HG03108 (cell line): ENCODE measurements around the gene DSG2.
A peak's percentile ranks its signal among the peaks of the same experiment; 100 is the strongest.
"Not testable (repeated sequence)": the region's sequence is repeated elsewhere in the genome, so short reads cannot be mapped to it uniquely, and the experiment has no call there.

Experiments used
- ATAC-seq: cut with Tn5 transposase; IDR thresholded peaks from one replicate; pipeline ENCODE4 v1.9.1; 2021; ENCODE audit warnings: moderate library complexity; ENCODE audit not compliant: unreplicated experiment

DSG2 gene

GRCh38 chr18:31498574-31499524 is 872 bp downstream of the DSG2 start:
- no peak for ATAC-seq

GRCh38 chr18:31500051-31500688 is 2.2 kb downstream of the DSG2 start:
- peak; percentile 81 for ATAC-seq

- no peak for ATAC-seq
These were observed 5.0 kb downstream of the DSG2 start for GRCh38 chr18:31503011-31503410.

GRCh38 chr18:31504455-31505147 is 6.6 kb downstream of the DSG2 start:
- no peak for ATAC-seq

GRCh38 chr18:31505156-31505555 is 7.2 kb downstream of the DSG2 start:
- ATAC-seq: no peak

GRCh38 chr18:31506024-31506742 is 8.2 kb downstream of the DSG2 start:
- ATAC-seq: no peak

GRCh38 chr18:31507124-31507523 is 9.1 kb downstream of the DSG2 start:
- not testable (repeated sequence) for ATAC-seq

- ATAC-seq: no peak
These were observed 10.8 kb downstream of the DSG2 start for GRCh38 chr18:31508781-31509180.

GRCh38 chr18:31509571-31509970 is 11.6 kb downstream of the DSG2 start:
- ATAC-seq: no peak

- no peak for ATAC-seq
These were observed 12.3 kb downstream of the DSG2 start for GRCh38 chr18:31510319-31510718.

GRCh38 chr18:31511098-31511497 is 13.1 kb downstream of the DSG2 start:
- no peak for ATAC-seq

- no peak for ATAC-seq
These were observed 14.3 kb downstream of the DSG2 start for GRCh38 chr18:31512203-31512764.

GRCh38 chr18:31513189-31513935 is 15.4 kb downstream of the DSG2 start:
- ATAC-seq: no peak

GRCh38 chr18:31516437-31516836 is 18.5 kb downstream of the DSG2 start:
- no peak for ATAC-seq

GRCh38 chr18:31526374-31526773 is 28.4 kb downstream of the DSG2 start:
- ATAC-seq: no peak

GRCh38 chr18:31533236-31533635 is 35.3 kb downstream of the DSG2 start:
- ATAC-seq: no peak

GRCh38 chr18:31538837-31539236 is 40.9 kb downstream of the DSG2 start:
- ATAC-seq: no peak

GRCh38 chr18:31546476-31546875 is 48.5 kb downstream of the DSG2 start:
- ATAC-seq: no peak

GRCh38 chr18:31548853-31549252 is 50.9 kb downstream of the DSG2 start:
- ATAC-seq: no peak

GRCh38 chr18:31549416-31549815 is 51.4 kb downstream of the DSG2 start:
- no peak for ATAC-seq
